Subcutaneous adipose tissue (tissue), 4 donors: ENCODE results near the gene UBE2Q2. TPM values are rescaled to one million over a fixed set of nuclear protein-coding genes. Genes with fewer than 3 reads are reported as not detected.

Experiments
- small RNA-seq: library from RNA; depleted of rRNA; stranded (forward); fragments of <200 nt; gene quantifications from one replicate; pipeline ENCODE3, GENCODE V24; 2016
- total RNA-seq, 4 donors: library from RNA; depleted of rRNA; stranded (reverse); fragments of >200 nt; gene quantifications; one replicate each; pipeline ENCODE4 v1.1.0, GENCODE V29; 2016
- TF ChIP-seq, protein P1 (sequence below): fragments of 450-650 bp; IDR thresholded peaks from one replicate; pipeline ENCODE4 v1.5.1; 2016; ENCODE audit warnings: low read depth, mild to moderate bottlenecking, control low read depth, antibody characterized with exemption, moderate library complexity

Gene UBE2Q2
- total RNA-seq, 4 donors from 2014 or later, result 40.5 to 67.7 (median 51.8) TPM

DNA sequence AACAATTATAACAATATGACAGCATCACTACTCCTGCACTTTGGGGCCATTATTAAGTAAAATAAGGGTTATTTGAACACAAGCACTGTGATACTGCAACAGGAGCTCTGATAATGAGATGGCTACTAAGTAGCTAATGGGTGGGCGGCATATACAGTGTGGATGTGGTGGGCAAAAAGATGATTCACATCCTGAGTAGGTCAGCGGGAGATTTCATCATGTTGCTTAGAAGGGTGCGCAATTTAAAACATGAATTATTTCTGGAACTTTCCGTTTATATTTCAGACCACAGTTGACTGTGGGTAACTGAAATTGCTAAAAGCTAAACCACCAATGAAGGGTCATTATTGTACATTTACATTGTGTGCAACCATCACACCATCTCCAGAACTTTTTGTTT, 102.7 kb downstream of the UBE2Q2 start:
- TF ChIP-seq, protein P1, sequence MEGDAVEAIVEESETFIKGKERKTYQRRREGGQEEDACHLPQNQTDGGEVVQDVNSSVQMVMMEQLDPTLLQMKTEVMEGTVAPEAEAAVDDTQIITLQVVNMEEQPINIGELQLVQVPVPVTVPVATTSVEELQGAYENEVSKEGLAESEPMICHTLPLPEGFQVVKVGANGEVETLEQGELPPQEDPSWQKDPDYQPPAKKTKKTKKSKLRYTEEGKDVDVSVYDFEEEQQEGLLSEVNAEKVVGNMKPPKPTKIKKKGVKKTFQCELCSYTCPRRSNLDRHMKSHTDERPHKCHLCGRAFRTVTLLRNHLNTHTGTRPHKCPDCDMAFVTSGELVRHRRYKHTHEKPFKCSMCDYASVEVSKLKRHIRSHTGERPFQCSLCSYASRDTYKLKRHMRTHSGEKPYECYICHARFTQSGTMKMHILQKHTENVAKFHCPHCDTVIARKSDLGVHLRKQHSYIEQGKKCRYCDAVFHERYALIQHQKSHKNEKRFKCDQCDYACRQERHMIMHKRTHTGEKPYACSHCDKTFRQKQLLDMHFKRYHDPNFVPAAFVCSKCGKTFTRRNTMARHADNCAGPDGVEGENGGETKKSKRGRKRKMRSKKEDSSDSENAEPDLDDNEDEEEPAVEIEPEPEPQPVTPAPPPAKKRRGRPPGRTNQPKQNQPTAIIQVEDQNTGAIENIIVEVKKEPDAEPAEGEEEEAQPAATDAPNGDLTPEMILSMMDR, result no peak

DNA sequence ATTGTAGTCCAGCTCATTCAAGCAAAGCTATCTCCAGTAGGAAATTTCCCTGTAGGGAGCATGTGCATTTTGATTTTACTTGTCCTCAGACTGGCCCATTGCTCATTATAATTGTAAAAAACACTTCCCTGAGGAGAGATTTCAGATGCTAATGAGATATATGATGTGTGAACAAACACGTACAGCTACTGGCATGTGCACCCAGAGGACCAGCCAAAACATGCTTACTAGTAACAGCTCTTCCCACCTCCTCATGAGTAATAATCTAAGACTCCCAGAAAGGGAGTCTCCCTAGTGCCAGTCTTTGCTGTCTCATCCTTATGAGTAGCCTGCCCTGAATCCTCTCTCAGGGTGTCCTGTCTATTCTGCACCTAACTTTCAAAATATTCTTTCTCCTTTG, 103.8 kb downstream of the UBE2Q2 start:
- TF ChIP-seq, protein P1, result no peak

DNA sequence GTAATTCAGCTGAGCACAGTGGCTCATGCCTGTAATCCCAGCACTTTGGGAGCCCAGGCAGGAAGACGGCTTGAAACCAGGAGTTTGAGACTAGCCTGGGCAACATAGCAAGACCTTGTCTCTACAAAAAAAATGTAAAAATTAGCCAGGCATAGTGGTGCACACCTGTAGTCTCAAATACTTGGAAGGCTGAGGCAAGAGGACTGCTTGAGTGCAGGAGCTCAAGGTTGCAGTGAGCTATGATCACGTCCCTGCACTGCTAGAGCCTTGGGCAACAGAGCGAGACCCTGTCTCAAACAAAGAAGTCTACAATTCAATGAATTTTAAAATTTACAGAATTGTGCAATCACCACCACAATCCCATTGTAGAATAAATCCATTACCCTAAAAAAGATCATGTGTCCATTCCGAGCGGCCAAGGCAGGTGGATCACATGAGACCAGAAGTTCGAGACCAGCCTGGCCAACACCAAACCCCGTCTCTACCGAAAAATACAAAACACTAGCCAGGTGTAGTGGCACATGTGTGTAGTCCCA, 105.6 kb downstream of the UBE2Q2 start:
- TF ChIP-seq, protein P1, result no peak

Small RNAs within 50 kb of the gene (small RNA-seq; reads per million reads assigned to genes)
- gene RN7SL510P, result not detected

Other genes starting within 250 kb of the UBE2Q2 start
- gene SNUPN, start 217.7 kb upstream of the UBE2Q2 start, total RNA-seq, result 10 to 100 TPM; 19.7 to 23.3 (median 21.9) TPM
- gene IMP3, start 203.2 kb upstream of the UBE2Q2 start, total RNA-seq, result 100 to 1,000 TPM in 1 of 4 donors, 10 to 100 TPM in 3; 56.1 to 108 (median 85.9) TPM
- gene SNX33, start 195.5 kb upstream of the UBE2Q2 start, total RNA-seq, result 10 to 100 TPM; 17.6 to 38.8 (median 28.9) TPM
- 100 to 1,000 TPM in 1 of 4 donors, 10 to 100 TPM in 3; 34.6 to 183 (median 57.0) TPM for gene CSPG4, start 130.6 kb upstream of the UBE2Q2 start, total RNA-seq
- 10 to 100 TPM; 12.6 to 14.8 (median 13.4) TPM for gene FBXO22, start 60.4 kb downstream of the UBE2Q2 start, total RNA-seq
- not detected for gene NRG4, start 169.0 kb downstream of the UBE2Q2 start, total RNA-seq
- gene TMEM266, start 216.5 kb downstream of the UBE2Q2 start, total RNA-seq, result 1 to 10 TPM in 1 of 4 donors, under 1 TPM in 1, not detected in 2; 0.75 to 5.4 TPM